GM12873 (cell line): ENCODE results near the gene KIF5B.

Experiments used
- CTCF ChIP-seq: IDR thresholded peaks from 2 replicates; pipeline ENCODE4 v1.5.1; 2012; ENCODE audit warnings: low read depth, mild to moderate bottlenecking, moderate library complexity, low read length, control low read depth; ENCODE audit not compliant: insufficient read depth; ENCODE audit errors: missing control alignments

The KIF5B gene

GRCh38 chr10:32068569-32068968 is 12.3 kb upstream of the KIF5B start:
- no peak for TF ChIP-seq CTCF

GRCh38 chr10:32065856-32066255 is 9.6 kb upstream of the KIF5B start:
- TF ChIP-seq CTCF, result no peak

- TF ChIP-seq CTCF, result no peak
These were observed 5.2 kb upstream of the KIF5B start for GRCh38 chr10:32061440-32061839.

GRCh38 chr10:32060347-32060746 is 4.1 kb upstream of the KIF5B start:
- TF ChIP-seq CTCF, result no peak

GRCh38 chr10:32059472-32059871 is 3.2 kb upstream of the KIF5B start:
- no peak for TF ChIP-seq CTCF

GRCh38 chr10:32057036-32057372 is 779 bp upstream of the KIF5B start:
- TF ChIP-seq CTCF, result no peak

- TF ChIP-seq CTCF, result no peak
These were observed 618 bp downstream of the KIF5B start for GRCh38 chr10:32055478-32056135.
